ENCODE results near the gene MICAL1.

MICAL1 gene, protein sequence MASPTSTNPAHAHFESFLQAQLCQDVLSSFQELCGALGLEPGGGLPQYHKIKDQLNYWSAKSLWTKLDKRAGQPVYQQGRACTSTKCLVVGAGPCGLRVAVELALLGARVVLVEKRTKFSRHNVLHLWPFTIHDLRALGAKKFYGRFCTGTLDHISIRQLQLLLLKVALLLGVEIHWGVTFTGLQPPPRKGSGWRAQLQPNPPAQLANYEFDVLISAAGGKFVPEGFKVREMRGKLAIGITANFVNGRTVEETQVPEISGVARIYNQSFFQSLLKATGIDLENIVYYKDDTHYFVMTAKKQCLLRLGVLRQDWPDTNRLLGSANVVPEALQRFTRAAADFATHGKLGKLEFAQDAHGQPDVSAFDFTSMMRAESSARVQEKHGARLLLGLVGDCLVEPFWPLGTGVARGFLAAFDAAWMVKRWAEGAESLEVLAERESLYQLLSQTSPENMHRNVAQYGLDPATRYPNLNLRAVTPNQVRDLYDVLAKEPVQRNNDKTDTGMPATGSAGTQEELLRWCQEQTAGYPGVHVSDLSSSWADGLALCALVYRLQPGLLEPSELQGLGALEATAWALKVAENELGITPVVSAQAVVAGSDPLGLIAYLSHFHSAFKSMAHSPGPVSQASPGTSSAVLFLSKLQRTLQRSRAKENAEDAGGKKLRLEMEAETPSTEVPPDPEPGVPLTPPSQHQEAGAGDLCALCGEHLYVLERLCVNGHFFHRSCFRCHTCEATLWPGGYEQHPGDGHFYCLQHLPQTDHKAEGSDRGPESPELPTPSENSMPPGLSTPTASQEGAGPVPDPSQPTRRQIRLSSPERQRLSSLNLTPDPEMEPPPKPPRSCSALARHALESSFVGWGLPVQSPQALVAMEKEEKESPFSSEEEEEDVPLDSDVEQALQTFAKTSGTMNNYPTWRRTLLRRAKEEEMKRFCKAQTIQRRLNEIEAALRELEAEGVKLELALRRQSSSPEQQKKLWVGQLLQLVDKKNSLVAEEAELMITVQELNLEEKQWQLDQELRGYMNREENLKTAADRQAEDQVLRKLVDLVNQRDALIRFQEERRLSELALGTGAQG

GRCh38 chr6:109455437-109456110 lies at the start of gene MICAL1:
MICAL1 (minus strand) TSS chr6:109455772; CDS start chr6:109454196, 1,576 bp downstream.
- peak; percentile 81 for DNase-seq

- DNase-seq = peak; percentile 45
These were observed 48.0 kb upstream of the MICAL1 start for GRCh38 chr6:109503327-109504224.

DNA sequence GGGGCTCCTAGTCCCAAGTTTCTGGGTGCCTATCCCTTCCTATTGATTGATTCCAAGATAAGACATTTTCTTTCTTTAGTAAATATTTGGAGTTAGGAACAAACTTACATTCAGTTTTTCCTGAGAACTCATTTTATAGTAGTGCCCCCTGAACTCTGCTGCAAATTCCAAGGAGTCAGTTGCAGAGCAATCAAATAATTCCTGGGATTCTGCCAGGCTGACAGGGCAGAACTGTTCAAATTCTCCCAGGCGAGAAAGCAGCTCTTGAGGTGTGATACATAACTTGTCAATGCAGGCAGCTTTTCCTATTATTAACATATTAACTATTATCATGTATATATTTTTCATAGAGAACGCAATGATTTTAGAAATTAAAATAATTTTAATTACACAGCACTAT lies 43.4 kb upstream of the MICAL1 start:
- no peak for DNase-seq

- no peak for DNase-seq
These were observed 42.5 kb upstream of the MICAL1 start for GRCh38 chr6:109498052-109498451.

- DNase-seq = no peak
These were observed 40.6 kb upstream of the MICAL1 start for GRCh38 chr6:109496036-109496772.

- DNase-seq = no peak
These were observed 38.3 kb upstream of the MICAL1 start for GRCh38 chr6:109493865-109494264.

GRCh38 chr6:109491207-109491938 lies 35.8 kb upstream of the MICAL1 start:
- no peak for DNase-seq

GRCh38 chr6:109490713-109491112 lies 35.1 kb upstream of the MICAL1 start:
- no peak for DNase-seq

DNA sequence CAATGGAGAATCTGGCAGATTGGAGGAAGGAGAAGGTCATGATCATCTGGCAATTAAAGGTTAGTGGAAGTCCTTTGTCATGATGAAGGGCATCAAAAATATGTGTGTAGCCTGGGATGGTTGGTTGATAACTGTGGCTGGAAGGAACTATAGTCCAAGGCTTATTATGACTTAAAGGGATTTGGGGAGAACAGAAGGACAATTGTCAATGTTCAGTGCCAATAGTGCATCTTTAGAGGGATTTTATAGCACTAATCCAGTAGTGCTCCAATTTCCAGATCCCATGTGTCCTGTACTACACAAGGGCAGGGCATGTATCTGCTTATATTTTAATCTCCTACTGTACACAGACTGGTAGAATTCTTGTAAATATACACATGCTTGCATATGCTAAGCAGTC lies 32.4 kb upstream of the MICAL1 start:
- no peak for DNase-seq

DNA sequence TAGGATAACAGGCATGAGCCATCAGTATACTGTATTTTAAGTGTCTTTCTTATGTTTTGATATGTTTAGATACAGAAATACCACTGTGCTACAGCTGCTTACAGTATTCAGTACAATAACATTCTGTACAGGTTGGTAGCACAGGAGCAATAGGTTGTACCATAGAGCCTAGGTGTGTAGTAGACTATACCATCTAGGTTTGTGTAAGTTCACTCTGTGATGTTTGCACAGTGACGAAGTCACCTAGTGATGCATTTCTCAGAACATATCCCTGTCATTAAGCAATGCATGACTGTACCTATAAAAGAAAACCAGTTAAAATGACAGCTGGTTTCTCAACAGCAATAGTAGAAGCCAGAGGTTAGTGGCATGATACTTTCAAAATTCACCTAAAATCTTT lies 30.5 kb upstream of the MICAL1 start:
- DNase-seq = no peak

- no peak for DNase-seq
These were observed 29.8 kb upstream of the MICAL1 start for GRCh38 chr6:109485266-109485935.

DNA sequence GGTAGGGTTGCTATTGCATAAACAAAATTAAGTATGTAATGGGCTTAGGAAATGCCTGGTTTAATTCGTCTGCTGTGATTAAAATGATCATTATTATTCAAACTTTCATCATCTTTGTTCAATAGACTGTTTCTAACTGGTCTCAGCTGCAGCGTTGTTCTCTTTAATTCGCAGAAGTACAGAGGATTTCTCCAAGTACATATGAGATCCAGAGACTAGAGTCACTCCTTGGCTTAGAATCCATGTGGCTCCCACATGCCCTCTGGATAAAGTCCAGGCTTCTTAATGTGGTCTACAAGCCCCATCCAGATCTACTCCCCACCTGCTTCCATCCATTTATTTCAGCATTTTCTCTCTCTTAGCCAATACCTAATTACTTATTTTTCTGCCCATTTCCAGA lies 28.6 kb upstream of the MICAL1 start:
- no peak for DNase-seq

DNA sequence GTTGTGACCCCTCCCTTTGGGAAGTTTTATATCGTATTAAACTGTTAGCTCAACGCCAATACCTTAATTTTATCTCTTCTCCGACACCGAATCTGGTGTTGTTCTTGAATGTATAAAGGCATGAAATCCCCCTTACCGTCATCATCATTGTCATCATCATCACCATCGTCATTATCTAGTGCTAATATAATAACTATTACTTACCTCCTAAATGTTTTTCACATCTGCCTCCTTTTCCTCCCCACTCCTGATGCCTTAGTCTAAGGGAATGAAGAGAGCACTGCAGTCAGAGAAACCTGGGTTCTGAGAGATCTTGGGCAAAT lies 28.1 kb upstream of the MICAL1 start:
- DNase-seq = no peak

- peak; percentile 93 for DNase-seq
These were observed 27.5 kb upstream of the MICAL1 start, which contains the start of gene ZBTB24 for GRCh38 chr6:109482905-109483734. ZBTB24 (minus strand) TSS chr6:109483219; CDS start chr6:109482026, 1,193 bp downstream.

DNA sequence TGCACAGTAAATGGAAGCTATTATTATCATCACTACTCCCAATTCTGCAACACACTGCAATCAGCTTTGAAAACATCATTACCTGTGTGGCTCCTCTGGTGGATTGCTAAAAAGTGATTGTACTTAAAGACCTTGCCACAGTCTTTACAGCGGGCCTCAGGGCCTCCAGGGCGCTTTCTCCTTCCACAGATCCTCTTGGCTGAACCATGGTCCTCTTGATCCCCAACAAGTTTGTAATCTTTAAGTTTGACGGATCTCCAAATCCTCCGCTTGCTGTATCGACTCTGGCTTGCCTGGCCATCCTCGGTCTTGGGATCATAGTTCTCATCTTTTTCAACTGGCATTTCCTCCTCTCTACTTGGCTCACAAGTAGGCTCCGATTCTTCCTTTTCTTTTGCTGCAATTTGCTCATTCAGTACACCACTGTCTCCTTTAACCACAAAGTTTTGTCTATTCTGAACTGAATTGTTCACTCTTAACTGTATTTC lies 25.5 kb upstream of the MICAL1 start:
- no peak for DNase-seq

DNA sequence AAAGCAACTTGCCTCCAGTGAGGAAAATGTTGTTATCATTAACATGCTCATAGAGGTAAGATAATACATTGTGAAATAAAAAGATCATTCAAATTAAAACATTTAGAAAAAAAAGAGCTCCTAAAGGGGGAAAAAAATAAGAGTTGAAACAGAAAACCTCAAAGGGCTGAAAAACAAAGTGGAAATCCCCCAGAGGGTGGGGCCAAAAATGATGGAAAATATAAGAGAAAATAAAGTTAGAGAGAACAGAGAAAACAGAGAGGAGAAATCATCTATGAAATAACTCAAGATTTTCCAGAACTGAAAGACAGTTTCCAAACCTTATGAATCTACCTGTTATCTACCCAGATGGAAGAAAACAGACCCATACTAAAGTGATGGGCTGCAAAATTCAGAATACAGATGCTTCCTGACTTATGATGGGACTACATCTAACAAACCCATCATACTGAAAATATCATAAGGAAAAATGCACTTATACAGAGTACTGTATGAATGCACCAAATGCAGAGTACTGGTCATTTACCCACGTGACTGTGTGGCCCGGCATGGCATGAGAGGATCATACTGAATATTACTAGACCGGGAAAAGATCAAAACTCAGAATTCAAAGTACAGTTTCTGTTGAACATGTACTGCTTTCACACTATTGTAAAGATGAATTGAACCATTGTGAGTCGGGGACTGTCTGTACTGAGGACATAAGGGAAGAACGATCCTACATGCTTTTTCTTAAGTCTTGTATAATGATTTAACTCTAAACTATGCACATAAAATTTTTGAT lies 23.5 kb upstream of the MICAL1 start:
- no peak for DNase-seq

DNA sequence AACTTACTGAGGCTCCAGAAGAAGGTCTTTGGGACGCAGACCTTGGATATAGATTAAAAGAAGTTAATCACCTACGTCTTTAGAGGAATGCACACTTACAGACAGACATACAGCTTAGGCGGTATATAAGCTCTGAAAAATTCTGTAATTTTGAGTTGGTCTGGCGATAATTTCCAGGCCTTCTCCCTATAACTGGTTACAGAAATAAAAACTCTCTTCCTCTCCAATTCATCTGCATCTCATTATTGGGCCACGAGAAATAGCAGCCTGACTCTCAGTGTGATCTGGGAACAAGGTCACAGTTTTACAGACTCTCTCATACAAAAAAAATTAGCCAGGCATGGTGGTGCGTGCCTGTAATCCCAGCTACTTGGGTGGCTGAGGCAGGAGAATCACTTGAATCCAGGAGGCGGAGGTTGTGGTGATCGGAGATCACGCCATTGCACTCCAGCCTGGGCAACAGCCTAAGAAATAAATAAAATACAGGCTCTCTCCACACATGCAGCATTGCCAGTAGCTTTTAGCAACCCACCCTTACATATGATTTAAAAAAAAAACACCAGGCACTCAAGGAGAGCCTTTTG lies 22.7 kb upstream of the MICAL1 start:
- no peak for DNase-seq
